ACC112 (cell line): ENCODE results near the gene SNX15.
A peak's percentile ranks its signal among the peaks of the same experiment; 100 is the strongest.
"Not testable (repeated sequence)": the region's sequence is repeated elsewhere in the genome, so short reads cannot be mapped to it uniquely, and the experiment has no call there.

Source experiments
- H2AFZ ChIP-seq: fragments of 200-600 bp; sonication (generic); one replicate; pipeline ENCODE4 v1.6.0; 2017; ENCODE audit warnings: antibody characterized with exemption, low read length; ENCODE audit not compliant: unreplicated experiment
- H3K27ac ChIP-seq: fragments of 200-600 bp; sonication (generic); 2 replicates; pipeline ENCODE4 v1.5.1; 2014; ENCODE audit warnings: low read depth, mild to moderate bottlenecking, antibody characterized with exemption, low read length, moderate library complexity
- H3K27me3 ChIP-seq: fragments of 200-600 bp; sonication (generic); 2 replicates; pipeline ENCODE4 v1.6.1; 2014; ENCODE audit warnings: mild to moderate bottlenecking, antibody characterized with exemption, low read length, moderate library complexity, mixed read lengths; ENCODE audit not compliant: insufficient read depth
- H3K36me3 ChIP-seq: fragments of 200-600 bp; sonication (generic); 2 replicates; pipeline ENCODE4 v1.6.1; 2016; ENCODE audit warnings: mild to moderate bottlenecking, antibody characterized with exemption, low read length, moderate library complexity, mixed read lengths; ENCODE audit not compliant: insufficient read depth
- H3K4me1 ChIP-seq: fragments of 200-600 bp; sonication (generic); one replicate; pipeline ENCODE4 v1.6.1; 2016; ENCODE audit warnings: low read length, mixed read lengths; ENCODE audit not compliant: insufficient read depth, unreplicated experiment, control insufficient read depth
- H3K4me3 ChIP-seq: fragments of 200-600 bp; sonication (generic); 2 replicates; pipeline ENCODE4 v1.5.1; 2014; ENCODE audit warnings: mild to moderate bottlenecking, low read depth, low read length
- H3K79me2 ChIP-seq: fragments of 200-600 bp; sonication (generic); one replicate; pipeline ENCODE4 v1.6.0; 2016; ENCODE audit warnings: low read length; ENCODE audit not compliant: control insufficient read depth, unreplicated experiment, insufficient read depth

Gene SNX15

GRCh38 chr11:64998690-64999431, 28.4 kb upstream of the SNX15 start:
- Histone ChIP-seq H3K36me3 (no peaks in the 10 kb centered on the region), H3K27ac (no peak overlapping the region), H2AFZ (no peak overlapping the region), H3K79me2 (no peaks in the 10 kb centered on the region), H3K4me1 (peaks cover 13% of the 10 kb centered on the region), H3K4me3 (no peak overlapping the region), H3K27me3 (no peaks in the 10 kb centered on the region)

- no peaks in the 10 kb centered on the region for H3K27me3 ChIP-seq
- no peaks in the 10 kb centered on the region for H3K36me3 ChIP-seq
- no peak overlapping the region for H2AFZ ChIP-seq
- no peak overlapping the region for H3K27ac ChIP-seq
- peaks cover 13% of the 10 kb centered on the region for H3K4me1 ChIP-seq
- no peaks in the 10 kb centered on the region for H3K79me2 ChIP-seq
- H3K4me3 ChIP-seq: no peak overlapping the region
Measured at GRCh38 chr11:64999478-64999877, 27.8 kb upstream of the SNX15 start.

- Histone ChIP-seq H3K36me3 (no peaks in the 10 kb centered on the region), H3K79me2 (no peaks in the 10 kb centered on the region), H3K27ac (no peak overlapping the region), H3K27me3 (no peaks in the 10 kb centered on the region), H3K4me1 (peaks cover 11% of the 10 kb centered on the region), H2AFZ (no peak overlapping the region), H3K4me3 (no peak overlapping the region)
Measured at GRCh38 chr11:65002706-65003105, 24.5 kb upstream of the SNX15 start.

- Histone ChIP-seq H2AFZ (no peak overlapping the region), H3K4me1 (peaks cover 14% of the 10 kb centered on the region), H3K27ac (no peak overlapping the region), H3K27me3 (no peaks in the 10 kb centered on the region), H3K79me2 (no peaks in the 10 kb centered on the region), H3K36me3 (no peaks in the 10 kb centered on the region), H3K4me3 (no peak overlapping the region)
Measured at GRCh38 chr11:65003282-65003681, 24.0 kb upstream of the SNX15 start.

GRCh38 chr11:65003968-65004367, 23.3 kb upstream of the SNX15 start:
- not testable (repeated sequence) for H3K27me3 ChIP-seq, H3K79me2 ChIP-seq, H2AFZ ChIP-seq, H3K27ac ChIP-seq, H3K36me3 ChIP-seq, H3K4me3 ChIP-seq
- H3K4me1 ChIP-seq: peaks cover 16% of the 10 kb centered on the region

- H3K27ac ChIP-seq: peak overlapping the region; percentile 68; the same call in 1 of the 2 replicates
- H3K4me3 ChIP-seq: no peak overlapping the region
- H2AFZ ChIP-seq: no peak overlapping the region
- H3K27me3 ChIP-seq: no peaks in the 10 kb centered on the region
- H3K36me3 ChIP-seq: no peaks in the 10 kb centered on the region
- H3K79me2 ChIP-seq: no peaks in the 10 kb centered on the region
- peaks cover 16% of the 10 kb centered on the region for H3K4me1 ChIP-seq
Measured at GRCh38 chr11:65008016-65008415, 19.2 kb upstream of the SNX15 start.

- Histone ChIP-seq H3K4me1 (peaks cover 20% of the 10 kb centered on the region), H3K79me2 (no peaks in the 10 kb centered on the region), H2AFZ (no peak overlapping the region), H3K36me3 (no peaks in the 10 kb centered on the region), H3K4me3 (no peak overlapping the region), H3K27me3 (no peaks in the 10 kb centered on the region), H3K27ac (no peak overlapping the region)
Measured at GRCh38 chr11:65008873-65009272, 18.4 kb upstream of the SNX15 start.

- Histone ChIP-seq H3K27me3 (no peaks in the 10 kb centered on the region), H3K36me3 (0 out of 2 replicates have a peak, but pooled peaks cover 5% of the 10 kb centered on the region), H3K79me2 (peaks cover 2% of the 10 kb centered on the region), H3K4me3 (peak overlapping the region; percentile 97), H3K27ac (peak overlapping the region; percentile 90), H2AFZ (peak overlapping the region; percentile 99), H3K4me1 (peaks cover 6% of the 10 kb centered on the region)
Measured at GRCh38 chr11:65013130-65013887, 13.9 kb upstream of the SNX15 start.

GRCh38 chr11:65013888-65014725, 13.1 kb upstream of the SNX15 start, which contains the start of gene ARL2:
Gene ARL2 (plus strand): TSS chr11:65014160. CDS start chr11:65014208, 48 bp downstream.
- peak within 1 kb of the TSS; percentile 99 for H2AFZ ChIP-seq

GRCh38 chr11:65014726-65015227, 12.5 kb upstream of the SNX15 start:
- Histone ChIP-seq H3K36me3 (0 out of 2 replicates have a peak, but pooled peaks cover 6% of the 10 kb centered on the region), H3K27ac (peak overlapping the region; percentile 90), H3K79me2 (peaks cover 2% of the 10 kb centered on the region), H3K4me1 (peaks cover 4% of the 10 kb centered on the region), H2AFZ (peak overlapping the region; percentile 99), H3K4me3 (peak overlapping the region; percentile 97), H3K27me3 (no peaks in the 10 kb centered on the region)

More at GRCh38 chr11:65013888-65014725, 13.1 kb upstream of the SNX15 start, which contains the start of gene ARL2:
- Histone ChIP-seq H3K79me2 (peaks cover 2% of the 10 kb centered on the region), H3K4me3 (peak within 1 kb of the TSS; percentile 97), H3K27ac (peak within 1 kb of the TSS; percentile 90), H3K27me3 (no peaks in the 10 kb centered on the region), H3K36me3 (0 out of 2 replicates have a peak, but pooled peaks cover 6% of the 10 kb centered on the region), H3K4me1 (peaks cover 4% of the 10 kb centered on the region)
